HG03159 (cell line): ENCODE data around the gene TXNL4B.
"Not testable (repeated sequence)": the region's sequence is repeated elsewhere in the genome, so short reads cannot be mapped to it uniquely, and the experiment has no call there.

Experiments
- ATAC-seq: cut with Tn5 transposase; IDR thresholded peaks from one replicate; pipeline ENCODE4 v1.9.1; 2021; ENCODE audit warnings: mild to moderate bottlenecking, moderate library complexity; ENCODE audit not compliant: unreplicated experiment

Gene TXNL4B

DNA sequence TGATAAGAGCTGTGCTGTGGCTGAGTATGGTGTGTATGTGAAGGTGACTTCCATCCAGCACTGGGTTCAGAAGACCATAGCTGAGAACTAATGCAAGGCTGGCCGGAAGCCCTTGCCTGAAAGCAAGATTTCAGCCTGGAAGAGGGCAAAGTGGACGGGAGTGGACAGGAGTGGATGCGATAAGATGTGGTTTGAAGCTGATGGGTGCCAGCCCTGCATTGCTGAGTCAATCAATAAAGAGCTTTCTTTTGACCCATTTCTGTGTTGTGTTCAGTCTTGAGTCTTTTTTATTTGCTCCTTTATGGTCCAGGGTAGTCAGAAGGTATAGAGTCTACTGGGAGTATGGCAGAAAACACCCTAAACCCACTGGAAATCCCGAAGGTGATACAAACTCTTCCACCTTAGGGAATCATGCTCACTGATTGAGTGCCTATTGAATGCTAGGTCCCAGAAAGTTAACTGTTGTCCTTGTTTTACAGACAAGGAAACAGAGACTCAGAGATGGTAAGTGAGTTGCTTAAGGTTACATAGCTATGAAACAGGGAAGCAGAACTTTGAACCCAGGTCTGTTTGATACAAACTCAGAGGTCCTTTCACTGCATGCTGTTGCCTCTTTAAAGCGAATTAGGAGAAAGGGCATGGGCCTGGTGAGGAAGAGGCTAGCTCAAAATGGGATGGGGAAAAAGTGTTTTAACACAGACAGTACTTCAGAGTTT, 16.3 kb downstream of the TXNL4B start:
- not testable (repeated sequence) for ATAC-seq

DNA sequence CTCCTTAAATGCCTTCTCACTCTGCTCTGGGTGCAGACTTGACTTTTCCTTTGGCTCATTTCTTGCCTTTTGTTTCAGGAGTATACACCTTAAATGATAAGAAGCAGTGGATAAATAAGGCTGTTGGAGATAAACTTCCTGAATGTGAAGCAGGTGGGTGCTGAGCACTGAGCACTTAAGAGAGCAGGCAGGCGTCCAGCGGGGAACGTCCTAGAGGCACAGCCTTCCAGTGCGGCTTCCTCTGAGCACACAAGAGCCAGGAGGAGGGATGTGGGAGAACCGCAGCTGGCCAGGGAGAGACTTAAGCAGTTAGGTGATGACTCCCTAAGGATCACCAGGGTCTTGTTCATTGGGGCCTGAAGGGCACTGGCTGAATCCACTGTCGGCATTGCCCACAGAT, 18.4 kb downstream of the TXNL4B start:
- not testable (repeated sequence) for ATAC-seq

DNA sequence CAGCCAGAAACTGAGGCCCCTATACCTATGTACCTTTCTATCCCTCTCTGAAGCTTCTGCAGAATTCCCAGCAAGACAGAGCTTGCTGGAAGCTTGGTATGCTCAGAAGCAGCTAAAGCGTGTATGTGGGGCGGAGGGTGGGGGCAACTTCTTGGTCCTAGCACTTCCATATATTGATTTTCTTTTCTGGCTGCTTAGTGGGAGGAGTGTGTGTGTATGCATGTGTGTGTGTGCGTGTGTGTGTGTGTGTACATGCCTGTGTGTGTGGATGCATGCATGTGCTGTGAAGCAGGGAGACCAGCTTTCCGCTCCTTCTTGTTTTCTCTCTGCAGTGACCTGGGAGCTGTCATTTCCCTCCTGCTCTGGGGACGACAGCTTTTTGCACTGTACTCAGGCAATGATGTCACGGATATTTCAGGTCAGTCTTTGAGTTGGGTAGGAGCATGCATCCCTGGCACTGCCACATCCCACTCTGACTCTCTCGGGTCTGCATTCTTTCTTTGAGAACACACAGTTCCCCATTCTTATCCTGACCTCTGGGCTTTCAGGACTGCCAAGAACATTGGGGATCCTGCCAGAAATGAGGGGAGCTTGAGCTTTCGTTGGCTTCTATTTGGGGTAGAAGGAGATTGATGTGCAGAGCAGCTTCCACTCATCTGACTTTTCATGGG, 19.7 kb downstream of the TXNL4B start:
- no peak for ATAC-seq

DNA sequence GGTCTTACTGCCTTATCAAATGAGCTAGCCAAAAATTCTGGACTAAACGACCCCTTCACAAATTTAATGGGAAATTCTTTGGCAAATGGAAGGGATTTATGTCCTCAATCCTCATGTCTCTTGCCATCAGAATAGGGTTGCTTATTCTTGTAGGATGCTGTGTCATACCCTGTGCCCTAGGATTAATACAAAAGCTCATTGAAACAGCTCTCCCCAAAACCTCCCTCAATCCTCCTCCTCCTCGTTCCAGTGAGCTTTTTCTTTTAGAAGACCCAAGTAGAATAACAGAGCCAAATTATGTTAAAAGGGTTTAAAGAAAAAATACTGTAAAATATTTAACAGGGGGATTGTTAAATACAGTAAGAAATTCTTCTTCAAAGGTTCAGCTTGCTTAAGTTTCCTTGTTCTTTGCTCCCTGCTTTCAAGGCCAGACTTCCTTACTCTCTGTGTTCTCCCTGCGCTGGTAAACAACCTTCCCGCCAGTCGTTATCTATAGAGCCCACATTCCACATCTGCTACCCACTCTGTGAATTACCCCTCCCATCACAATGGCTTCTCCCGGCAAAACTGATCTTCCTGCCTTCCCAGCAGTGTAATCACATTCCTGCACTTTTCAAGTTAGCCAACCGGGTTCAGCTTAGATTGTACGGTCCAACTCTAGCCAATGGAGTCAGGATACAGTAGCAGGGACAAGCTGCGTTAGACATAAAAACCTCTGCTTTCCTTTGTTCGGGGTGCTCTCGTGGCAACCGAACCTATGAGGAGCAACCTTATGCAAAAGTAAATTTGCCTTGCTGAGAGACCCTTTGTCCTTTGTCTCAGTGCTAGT, 20.7 kb downstream of the TXNL4B start:
- ATAC-seq = no peak

DNA sequence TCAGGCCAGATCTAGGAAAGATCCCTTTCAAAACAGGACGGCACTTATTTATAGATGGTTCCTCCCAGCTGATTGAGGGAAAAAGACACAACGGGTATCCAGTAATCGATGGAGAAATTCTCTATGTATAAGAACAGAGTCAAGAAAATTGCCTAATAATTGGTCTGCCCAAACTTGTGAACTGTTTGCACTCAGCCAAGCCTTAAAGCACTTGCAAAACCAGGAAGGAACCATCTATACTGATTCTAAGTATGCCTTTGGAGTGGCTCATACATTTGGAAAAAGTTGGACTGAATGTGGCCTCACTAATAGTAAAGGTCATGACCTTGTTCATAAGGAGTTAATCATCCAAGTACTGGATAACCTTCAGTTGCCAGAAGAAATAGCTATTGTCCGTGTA, 24.5 kb downstream of the TXNL4B start:
- ATAC-seq = no peak

DNA sequence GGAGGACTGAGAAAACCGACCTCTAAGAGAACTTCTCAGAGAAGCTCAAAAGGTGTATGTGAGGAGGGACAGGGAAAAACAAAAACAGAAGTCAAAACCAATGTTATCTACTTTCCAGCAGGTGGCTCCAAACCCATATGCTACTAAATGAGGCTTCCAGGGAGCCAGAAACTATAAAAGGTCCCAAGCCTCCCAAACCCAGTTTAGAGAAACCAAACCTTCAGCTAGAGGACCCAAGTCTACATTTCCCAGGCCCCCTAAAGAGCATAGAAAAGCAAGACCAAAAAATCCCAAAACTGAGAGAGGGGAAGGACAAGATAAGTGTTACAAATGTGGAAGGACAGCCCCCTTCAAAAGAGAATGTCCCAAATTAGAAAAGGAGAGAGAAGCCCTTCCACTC, 26.7 kb downstream of the TXNL4B start:
- ATAC-seq = no peak

DNA sequence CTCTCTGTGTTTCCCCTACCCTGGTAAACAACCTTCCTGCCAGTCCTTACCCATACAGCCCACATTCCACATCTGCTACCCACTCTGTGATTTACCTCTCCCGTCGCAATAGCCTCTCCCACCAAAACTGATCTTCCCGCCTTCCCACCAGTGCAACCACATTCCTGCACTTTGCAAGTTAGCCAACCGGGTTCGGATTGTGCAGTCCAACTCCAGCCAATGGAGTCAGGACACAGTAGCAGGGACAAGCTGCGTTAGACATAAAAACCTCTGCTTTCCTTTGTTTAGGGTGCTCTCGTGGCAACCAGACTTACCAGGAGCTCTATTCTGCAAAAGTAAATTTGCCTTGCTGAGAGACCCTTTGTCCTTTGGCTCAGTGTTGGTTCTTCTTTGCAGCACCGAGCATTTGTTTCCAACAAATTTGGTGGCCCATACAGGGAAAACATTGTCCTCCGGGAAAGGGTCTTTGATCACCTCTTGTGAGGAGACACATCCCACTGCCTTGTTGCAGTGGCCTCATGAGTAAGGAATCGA, 29.0 kb downstream of the TXNL4B start:
- ATAC-seq = no peak

DNA sequence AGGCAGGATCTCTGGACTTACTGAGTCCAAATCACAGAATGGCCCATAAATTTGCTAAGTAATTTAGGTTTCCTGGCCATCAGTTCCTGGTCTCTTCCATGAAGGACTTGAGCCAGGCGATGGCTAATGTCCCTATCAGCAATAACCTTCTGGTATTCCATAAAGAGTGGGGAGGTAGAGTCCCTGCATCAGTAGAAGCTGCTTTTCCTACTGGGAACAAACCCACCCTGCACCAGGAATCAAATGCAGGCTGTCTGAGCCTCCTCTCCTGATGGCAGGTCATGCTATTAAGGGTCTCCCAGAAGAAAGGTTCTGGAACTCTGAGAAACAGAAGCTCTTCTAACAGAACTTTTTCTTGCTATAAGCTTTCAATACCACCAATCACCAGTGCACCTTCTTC, 31.9 kb downstream of the TXNL4B start:
- ATAC-seq = no peak

DNA sequence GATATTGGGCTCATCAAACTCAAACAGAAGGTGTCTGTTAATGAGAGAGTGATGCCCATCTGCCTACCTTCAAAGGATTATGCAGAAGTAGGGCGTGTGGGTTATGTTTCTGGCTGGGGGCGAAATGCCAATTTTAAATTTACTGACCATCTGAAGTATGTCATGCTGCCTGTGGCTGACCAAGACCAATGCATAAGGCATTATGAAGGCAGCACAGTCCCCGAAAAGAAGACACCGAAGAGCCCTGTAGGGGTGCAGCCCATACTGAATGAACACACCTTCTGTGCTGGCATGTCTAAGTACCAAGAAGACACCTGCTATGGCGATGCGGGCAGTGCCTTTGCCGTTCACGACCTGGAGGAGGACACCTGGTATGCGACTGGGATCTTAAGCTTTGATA, 33.0 kb downstream of the TXNL4B start:
- no peak for ATAC-seq

DNA sequence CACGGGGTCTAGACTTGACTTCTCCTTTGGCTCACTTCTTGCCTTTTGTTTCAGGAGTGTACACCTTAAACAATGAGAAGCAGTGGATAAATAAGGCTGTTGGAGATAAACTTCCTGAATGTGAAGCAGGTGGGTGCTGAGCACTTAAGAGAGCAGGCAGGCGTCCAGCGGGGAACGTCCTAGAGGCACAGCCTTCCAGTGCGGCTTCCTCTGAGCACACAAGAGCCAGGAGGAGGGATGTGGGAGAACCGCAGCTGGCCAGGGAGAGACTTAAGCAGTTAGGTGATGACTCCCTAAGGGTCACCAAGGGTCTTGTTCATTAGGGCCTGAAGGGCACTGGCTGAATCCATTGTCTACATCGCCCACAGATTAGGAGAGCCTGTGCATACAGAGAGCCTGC, 34.4 kb downstream of the TXNL4B start:
- ATAC-seq = not testable (repeated sequence)

DNA sequence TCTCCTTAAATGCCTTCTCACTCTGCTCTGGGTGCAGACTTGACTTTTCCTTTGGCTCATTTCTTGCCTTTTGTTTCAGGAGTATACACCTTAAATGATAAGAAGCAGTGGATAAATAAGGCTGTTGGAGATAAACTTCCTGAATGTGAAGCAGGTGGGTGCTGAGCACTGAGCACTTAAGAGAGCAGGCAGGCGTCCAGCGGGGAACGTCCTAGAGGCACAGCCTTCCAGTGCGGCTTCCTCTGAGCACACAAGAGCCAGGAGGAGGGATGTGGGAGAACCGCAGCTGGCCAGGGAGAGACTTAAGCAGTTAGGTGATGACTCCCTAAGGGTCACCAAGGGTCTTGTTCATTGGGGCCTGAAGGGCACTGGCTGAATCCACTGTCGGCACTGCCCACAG, 36.1 kb downstream of the TXNL4B start:
- not testable (repeated sequence) for ATAC-seq

DNA sequence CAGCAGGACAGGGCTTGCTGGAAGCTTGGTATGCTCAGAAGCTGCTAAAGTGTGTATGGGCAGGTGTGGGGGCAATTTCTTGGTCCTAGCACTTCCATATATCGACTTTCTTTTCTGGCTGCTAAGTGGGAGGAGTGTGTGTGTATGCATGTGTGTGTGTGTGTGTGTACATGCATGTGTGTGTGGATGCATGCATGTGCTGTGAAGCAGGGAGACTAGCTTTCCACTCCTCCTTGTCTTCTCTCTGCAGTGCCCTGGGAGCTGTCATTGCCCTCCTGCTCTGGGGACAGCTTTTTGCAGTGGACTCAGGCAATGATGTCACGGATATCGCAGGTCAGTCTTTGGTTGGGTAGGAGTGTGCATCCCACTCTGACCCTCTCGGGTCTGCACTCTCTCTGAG, 37.5 kb downstream of the TXNL4B start:
- ATAC-seq = no peak

DNA sequence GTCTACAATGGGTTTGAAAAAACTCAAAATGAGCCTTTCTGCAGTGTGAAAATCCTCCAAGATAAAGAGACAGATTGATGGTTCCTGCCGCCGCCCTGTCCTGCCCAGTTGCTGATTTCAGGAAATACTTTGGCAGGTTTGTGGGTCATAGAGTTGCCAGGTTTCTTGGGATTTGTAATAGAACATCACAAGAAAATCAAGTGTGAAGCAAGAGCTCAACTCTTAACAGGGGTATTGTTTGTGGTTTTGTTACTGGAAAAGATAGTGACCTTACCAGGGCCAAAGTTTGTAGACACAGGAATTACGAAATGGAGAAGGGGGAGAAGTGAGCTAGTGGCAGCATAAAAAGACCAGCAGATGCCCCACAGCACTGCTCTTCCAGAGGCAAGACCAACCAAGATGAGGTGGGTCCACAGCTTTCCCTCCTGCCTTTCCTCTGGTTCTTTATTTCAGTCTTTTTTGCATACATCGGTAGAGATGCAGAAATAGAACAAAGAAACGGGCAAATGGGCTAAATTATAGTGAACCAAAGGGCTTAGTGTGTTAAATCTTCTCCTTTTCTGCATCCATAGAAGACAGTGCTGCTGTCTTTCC, 39.1 kb downstream of the TXNL4B start, which contains the start of gene HP:
Gene HP (plus strand): TSS at position 252 of the 594 bp plus-strand sequence. CDS start 148 bp downstream, at position 400.
- ATAC-seq = not testable (repeated sequence)

DNA sequence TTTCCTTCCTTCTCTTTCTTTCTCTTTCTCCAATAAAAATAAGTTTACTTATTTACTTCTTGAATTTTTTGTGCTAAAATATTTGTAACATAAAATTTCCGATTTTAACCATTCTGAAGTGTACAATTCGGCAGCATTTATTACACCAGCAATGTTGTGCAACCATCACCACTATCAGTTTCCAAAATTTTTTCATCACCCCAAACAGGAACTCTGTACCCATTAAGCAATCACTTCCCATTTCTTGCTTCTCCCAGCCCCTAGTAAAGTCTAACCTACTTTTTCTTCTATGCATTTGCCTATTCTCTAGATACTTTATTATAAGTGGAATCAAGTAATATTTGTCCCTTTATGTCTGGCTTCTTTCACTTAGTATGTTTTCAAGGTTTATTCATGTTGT, 41.6 kb downstream of the TXNL4B start:
- ATAC-seq = no peak

DNA sequence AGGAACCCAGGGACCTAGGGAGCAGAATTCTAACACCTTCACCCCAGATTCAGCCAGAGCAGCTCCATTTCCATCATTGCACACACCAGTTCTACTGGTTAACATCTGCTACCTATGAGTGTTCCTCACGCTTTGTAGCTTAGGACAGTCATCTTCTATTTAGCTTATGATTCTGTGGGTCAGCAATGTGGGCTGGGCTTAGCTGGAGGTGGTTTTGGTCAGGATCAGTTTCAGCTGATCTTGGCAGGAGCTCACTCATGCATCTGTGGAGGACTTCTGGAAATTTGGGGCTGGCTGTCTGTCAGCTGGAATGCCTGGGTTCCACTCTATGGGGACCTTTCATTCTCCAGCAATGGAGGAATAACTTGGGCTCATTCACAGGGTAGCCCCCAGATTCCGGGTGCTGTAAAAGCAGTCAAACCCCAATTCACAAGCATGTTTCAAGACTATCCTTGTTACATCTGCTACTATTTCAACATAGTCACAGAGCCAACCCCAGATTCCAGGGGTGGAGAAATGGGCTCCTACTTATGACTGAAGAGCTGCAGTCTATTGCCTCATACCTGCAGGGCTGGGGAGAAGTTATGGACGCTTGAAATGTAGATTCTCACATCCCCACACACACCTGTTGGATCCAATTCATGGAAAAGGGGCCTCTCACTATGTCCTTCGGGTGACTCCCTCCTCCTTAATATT, 42.5 kb downstream of the TXNL4B start:
- ATAC-seq = no peak

DNA sequence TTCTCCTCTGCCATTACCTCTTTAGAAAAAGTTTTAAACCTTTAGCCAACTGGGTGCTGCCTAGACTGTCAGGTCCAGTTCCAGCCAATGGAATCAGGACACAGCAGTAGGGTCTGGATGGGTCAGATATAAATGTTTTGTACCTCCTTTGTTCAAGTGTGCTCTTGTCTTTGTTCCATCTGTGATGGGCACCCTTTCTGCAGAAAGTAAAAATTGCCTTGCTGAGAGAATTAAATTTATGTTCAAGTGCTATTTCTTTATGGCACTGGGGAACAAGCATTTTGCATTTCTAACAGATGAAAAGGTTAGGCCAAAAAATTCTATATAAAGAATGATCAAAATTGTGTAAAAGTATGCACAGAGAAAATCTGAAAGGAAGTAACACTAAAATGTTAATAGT, 44.3 kb downstream of the TXNL4B start:
- no peak for ATAC-seq

DNA sequence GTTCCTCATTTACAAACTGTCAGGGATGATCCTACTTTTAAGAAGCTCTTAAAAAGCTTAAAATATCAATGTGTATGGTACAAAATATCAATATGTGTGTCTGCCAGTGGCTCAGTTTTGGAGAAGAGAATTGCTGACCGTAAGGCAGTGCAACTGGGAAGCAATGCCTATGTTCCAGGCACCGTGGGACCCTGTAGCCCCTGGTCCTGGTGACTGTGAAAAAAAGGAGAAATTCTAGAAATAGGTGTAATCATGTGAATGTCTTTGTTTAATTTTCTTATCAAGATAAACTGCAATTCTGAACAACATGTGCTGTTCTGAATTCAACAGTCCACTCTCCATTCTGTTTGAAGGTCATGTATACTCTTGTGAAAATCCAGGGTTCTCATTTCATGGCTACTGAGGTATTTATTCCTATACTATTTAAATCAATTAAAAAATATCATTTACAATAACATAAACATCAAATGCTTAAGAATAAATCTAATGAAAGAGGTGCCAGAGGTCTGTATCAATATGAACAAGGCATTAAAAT, 48.5 kb downstream of the TXNL4B start:
- no peak for ATAC-seq

DNA sequence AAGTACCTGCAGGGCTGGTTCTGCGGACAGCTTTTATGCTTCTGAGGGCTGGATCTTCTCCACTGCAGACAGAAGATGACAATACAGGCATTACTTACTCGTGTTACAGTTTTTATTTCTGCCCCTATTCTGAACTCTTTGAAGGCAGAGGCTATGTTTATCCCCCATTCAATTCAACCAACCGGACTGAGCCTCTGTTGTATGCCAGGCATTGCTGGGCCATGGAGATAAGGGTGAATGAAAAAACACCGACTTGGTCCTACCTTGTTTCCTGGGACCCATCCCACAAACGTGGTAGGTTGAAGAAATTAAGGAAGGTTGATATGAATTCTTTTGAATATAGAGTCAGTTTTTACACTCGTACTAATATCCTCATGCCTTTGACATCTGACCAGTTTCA, 49.1 kb downstream of the TXNL4B start:
- no peak for ATAC-seq

DNA sequence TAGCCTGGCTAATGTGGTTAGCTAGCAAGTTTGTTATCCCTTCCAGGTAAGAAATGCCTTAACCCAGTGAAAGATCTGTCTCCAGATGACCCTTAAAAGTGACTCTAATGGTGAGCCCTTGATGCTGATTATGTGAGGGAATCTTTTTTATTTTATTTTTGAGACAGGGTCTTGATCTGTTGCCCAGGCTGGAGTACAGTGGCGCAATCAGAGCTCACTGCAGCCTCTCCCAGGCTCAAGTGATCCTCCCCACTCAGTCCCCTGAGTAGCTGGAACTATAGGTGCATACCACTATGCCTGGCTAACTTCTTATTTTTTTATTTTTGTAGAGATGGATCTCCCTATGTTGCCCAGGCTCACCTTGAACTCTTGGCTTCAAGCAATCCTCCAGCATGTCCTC, 49.9 kb downstream of the TXNL4B start:
- no peak for ATAC-seq

DNA sequence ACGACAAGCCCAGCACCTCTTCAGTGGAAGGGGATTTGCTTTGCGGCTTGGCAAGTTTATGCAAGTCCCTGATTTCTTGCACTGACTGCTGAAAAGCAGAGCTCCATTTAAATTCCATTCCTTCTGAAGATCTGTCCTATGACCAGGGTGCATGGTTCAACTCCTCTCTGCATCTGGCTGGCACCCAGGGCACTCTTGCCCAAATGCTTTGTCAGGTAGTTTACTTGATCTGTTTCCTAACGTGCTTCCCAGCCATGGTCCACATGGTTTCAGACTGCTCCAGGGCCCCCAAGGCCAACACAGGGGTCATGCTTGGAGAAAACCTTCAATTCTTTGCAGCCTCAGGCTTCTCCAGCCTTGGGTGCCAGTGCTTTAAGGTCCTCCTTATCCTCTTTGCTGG, 50.4 kb downstream of the TXNL4B start:
- ATAC-seq = no peak
